ENCODE results near the gene IRX4.

IRX4 gene

DNA sequence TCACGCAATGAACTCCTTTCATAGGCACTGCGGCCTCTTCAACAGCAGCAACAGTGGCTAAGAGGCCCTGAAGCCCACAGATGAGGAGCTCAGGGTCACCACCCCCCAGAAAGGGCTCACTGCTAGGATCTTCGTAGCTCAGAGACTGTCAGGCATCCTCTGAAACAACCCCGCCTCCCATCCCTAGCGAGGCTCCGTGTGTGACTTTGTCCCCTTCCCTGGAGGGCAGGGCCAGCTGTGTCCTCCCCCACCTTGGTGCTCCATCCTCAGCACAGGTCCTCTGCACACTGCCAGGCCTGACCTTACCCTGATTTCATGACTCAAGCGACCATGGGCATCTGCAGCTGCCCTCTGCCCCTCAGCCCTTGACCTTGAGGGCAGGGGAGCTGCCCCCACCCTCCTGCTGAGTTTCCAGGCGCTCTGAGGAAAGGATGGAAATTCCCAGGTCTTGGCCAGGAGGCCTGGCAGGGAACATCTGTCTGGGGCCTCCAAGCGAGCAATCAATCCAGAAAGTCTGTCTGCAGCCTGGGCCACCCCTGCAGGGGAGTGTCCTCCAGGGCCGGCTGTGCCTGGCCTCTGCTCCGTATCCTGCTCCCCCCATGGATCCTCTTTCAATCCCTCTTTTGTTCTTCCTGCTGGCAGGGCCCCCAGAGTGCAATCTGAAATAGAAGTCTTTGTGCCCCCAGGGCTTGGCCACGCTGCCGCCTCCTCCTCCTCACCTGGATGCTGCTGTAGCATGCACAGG, 6.8 kb upstream of the IRX4 start:
- no peak for DNase-seq

DNA sequence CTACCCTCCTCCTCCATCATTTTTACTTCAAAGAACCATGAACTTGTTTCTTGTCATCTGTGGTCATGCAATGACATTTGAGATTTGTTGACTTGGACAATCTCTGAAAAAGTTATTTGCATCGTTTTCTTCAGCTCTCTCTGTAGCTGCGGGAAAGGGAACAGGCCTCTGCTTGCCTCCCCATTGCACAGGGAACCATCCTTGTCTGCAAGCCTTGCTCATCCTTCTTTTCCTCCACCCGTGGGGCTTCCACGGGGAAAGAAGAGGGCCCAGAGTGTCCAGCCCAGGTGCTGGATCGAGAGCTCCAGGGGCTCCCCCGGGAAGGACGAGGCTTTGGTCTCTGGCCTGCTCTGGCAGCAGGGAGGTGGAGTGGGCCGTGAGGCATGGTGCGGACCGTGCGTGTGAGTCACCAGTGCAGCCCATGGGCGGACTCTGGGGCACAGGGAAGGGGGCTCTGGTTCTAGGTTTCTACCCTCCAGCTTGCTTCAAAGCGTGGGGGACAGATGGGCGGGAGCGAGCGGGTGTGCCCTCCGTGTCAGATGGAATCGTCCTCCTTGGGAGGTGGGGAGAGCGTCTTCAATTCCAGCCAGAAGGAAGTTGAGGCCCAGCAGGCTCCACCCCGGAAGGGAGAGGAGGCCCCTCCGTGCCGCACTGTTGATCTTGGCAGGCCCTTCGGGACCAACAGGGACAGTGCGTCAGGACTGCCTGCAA, 6.0 kb upstream of the IRX4 start:
- no peak for DNase-seq

DNA sequence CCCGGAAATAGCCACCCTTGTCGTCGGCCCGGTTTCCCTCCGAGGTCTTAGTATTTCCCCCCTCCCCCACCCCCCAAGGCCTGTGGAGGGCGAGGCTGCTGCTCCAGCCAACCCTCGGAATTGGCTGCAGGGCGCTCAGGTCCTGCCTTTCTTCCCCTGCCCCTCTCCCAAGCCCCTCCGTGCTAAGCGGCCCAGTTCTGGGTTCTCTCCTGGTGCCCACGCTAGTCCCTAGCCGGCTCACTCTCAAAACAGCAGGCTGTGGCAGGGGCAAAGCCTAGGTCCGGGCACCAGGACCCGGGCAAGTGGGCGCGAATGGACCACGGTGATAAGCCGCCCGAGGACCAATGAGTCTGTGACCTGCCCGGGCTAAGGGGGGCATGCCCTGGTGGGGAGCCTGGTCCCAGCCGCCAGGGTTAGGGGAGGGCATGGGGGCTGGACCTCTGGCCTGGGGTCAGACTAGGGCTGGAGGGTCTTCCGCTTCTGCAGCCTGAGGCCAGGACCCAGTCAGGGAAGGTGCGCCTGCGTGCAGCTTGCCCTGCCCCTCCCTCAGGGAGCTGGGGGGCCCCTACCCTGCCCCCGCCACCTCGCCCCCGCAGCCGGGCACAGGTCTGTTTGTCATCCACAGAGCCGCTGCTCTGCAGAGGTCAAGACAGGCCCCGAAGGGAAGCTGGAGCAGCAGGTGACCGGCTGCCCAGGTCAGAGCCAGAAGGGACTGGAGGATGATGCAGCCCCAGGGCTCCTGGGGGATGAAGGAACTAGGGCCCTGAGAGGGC, 5.0 kb upstream of the IRX4 start:
- no peak for DNase-seq

DNA sequence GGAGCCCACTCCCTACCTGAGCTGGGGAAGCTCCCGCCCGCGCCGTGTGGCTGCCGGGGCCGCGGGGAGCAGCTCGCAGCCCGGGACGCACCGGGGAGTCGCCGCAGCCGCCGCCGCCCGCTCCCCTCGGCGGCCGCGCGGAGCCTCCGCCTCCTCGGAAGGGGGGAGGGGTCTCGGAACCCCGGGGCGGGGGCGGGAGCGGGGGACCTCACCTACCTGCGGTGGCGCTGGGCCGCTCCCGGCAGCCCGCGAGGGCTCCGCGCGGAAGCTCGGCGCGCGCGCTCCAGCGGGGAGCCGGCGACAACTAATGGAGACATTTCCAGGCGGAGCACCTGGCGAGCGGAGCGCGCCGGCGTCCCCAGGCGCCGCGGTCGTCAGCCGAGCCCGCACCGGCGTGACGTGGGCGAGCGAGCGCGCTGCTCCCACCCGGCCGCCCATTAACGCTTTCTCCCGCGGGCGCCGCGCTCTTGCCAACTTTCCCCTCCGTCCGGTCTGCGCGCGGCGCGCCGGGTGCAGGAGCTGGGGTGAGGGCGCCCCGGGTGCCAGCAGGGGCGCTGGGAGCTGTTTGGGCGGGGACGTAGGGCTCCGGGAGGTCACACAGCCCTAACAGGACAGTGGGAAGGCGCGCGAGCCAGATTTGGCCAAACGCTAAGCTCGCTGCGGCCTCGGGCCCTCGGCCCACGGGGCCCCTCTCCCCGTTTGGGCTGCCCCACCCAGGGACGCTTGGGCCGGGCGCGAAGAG, 4.3 kb upstream of the IRX4 start:
- no peak for DNase-seq

DNA sequence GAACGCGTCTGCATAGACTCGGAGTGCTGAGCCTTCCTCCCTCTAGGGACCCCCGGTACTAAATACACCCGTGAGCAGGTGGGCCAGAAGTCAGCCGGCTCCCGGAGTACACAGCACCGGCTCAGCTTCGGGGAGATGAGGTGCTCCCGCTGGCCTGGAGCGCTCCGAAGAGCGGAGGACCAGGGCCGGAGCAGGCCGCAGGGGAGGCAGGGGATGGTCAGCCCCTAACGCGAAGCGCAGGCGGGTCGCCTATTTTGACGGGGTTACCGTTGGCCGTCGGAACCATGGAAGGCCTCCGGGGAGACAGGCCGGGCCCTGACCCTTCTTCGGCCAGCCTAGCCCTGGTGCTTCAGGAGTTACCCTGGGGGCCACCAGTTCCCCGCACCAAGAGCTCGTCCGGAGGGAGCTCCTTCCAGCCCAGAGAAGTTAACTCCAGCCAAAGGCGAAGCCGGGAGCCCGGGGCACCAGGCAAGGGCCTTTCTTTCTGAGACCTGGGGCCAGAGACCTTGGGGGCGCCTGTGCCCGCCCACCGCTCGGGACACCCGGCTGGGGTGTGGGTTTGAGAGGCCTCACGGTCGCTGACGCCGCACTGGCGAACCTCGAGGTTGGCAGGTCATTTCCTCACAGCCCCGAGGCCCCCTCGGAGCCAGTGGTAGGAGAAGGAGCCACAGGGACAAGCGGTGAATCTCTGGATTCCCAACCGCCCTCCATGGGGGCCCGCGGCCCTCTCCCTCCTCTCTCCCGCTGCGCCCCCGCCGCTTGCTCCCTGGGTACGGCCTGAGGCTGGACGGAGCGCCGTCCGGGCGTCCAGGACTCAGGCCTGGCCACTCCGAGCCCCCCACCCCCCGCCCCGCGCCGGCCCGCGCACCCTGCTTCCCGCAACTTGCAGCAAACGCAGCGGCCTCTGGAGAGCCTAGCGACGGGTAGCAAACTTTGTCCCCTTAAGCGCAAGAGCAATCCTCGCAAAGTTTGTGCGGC, 3.4 kb upstream of the IRX4 start:
- no peak for DNase-seq

DNA sequence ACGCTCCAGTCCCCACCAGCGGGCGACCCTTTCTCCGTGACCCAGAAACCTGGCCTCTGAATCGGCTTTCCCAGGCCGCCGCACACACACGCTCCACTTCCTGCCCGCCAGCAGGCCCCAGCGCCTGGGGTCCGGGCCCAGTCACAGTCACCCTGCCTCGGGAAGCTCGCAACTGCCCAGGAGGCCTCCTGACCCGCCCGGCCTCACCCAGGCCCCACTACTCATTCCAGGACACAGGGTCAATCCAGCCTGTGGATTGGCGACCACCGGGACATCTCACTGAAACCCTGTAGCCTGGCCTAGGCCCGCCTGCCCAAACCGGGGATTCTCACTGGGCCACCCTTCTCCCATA, 2.7 kb upstream of the IRX4 start:
- DNase-seq: no peak

DNA sequence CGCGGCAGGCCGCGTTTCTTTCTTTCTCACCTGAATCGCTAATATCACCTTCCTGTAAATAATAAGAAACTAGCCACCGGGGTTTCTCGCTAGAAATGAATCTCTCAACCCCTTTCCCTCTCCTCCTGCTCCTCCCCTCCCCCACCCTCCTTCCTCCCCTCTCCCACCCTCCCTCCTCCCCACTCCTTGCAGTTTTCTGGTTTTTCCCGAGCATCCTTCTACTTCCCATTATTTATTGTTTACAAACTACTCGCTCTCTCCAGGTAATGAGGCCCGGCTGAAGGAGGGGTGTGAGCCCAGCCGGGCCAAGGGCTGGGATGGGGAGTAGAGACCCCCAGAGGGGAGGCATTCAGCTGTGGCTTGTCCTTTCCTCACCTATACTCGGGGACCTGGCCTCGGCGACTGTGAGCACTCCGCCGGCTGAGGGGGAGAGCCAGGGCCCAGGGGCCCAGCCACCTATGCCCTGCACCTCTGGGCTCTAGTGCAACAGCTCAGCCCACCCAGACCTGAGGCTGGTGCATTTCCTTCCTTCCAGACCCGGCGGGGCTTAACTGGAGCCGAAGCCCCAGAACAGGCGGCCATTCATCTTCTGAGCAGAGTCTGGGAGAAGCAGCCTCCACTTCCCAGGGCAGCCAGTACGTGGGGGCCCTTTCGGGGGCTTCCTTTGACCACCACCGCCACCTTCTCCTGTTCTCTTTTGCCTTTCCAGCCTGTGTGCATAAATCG, 2.1 kb upstream of the IRX4 start:
- DNase-seq: no peak

DNA sequence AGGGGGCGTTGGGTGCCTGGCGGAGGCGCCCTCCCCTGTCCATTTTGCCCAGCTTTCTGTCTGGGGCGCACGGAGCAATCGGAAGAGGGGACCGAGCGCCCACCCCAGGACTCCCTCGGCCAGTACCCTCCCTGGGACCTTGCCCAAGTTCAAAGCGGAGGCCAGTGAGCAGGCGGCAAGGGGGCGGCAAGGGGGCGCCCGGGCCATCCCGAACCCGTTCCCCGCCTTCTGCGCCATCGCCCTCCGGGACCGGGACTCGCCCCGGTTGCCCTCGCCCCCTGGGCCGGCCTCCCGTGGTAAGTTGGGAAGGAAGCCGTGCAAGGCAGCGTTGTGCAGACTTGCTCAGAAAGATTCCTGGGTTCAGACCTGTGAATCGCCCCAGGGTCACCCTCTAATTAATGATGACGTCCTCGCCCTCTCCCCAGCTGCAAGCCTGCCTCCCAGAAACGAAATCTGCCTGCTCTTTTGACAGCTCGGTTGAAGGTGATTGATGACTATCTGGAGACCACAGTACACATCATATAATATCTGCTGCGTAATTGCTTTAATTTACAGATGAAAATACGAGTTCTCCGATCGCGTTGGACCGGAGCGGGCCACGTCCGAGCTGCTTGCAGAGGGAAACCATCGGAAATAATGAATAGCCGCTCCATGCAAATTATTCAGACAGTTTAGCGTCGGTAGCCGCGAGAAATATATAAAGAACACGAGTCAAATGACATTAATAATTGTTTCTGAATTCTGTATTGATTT, 1.4 kb upstream of the IRX4 start:
- DNase-seq: no peak

DNA sequence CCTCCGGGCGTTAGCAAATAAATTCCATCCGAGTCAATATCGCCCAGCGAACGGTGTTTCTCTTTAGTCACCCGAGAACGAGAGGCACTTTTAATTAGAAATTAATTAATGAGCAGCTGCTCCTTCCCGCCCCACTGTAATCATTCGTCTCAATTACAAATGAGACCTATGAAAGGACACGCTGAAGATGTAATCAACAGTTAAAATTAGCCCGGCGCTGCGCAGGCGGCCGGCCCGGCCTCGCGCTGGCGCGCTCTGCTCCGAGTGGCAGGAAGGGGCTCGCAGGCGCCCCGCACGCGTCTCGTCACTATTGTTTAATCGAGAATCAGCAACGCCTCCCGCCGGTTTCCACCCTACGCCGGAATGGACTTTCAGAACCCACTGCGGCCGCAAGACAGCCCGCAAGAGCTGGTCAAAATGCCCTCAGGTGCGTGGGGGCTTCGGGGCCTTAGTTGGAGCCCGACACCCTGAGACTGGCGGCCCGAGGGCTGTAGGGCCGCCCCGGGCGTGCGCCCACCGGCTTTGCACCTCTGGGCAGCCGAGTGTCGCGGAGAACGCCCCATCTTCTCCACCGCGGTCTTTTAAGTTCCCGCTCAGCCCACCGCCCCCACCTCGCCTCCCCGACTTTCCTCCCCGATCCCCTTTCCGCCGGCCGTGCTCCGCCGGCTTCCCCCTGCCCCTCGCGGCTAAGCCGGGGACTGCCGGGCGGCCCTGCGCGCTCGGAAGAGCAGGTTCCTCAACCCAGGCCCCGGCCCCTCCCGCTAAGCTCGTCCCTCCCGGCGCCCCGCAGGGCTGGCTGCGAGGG, 597 bp upstream of the IRX4 start:
- no peak for DNase-seq

DNA sequence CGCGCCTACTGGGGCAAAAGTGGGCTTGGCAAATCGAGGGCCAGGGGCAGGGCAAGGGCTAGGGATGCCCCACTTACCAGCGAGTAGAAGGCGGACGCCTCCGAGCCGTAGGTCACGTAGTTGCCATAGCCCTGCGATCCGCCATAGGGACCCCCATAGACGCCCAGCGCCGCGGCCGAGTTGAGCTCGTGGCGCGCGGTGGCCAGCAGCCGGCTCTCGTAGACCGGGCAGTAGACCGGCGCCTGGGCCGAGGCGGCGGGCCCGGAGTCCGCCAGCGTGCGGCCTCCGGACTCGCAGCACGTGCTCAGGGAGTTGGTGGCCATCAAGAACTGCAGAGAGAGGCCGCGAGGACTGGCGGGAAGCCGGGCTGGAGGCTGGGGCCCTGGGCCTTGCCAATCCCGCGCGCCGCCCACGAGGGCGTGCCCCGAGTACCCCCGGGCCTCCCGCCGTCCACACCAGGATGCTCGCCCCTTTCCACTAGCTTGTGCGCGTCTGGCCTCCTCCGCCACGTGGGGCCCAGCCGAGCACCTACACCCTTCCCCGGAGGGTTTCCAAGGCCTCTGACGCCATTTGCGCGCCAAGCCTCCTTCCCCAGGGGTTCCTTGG, 891 bp downstream of the IRX4 start:
- no peak for DNase-seq

DNA sequence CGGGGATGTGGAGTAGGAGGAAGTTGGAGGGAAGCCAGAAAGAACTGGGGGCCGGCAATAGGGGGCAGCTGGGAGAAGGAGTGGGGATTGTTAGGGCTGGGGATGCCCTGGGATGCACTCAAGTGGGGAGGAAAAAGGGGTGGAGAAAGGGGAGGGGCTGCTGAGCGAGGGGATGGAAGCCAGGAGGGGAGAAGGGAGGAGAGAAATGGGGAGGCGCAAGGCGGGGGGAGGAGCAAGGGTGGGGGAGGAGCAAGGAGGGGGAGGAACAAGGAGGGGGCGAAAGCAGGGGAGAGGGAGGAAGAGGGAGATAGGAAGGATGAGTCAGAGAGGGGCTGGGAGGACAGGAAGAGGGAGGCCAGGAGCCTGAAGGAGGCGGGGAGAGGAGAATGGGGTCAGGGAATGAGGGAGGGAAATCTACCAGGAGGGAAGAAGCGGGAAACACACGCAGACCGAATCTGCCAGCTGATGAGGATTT, 1.6 kb downstream of the IRX4 start:
- DNase-seq: no peak

DNA sequence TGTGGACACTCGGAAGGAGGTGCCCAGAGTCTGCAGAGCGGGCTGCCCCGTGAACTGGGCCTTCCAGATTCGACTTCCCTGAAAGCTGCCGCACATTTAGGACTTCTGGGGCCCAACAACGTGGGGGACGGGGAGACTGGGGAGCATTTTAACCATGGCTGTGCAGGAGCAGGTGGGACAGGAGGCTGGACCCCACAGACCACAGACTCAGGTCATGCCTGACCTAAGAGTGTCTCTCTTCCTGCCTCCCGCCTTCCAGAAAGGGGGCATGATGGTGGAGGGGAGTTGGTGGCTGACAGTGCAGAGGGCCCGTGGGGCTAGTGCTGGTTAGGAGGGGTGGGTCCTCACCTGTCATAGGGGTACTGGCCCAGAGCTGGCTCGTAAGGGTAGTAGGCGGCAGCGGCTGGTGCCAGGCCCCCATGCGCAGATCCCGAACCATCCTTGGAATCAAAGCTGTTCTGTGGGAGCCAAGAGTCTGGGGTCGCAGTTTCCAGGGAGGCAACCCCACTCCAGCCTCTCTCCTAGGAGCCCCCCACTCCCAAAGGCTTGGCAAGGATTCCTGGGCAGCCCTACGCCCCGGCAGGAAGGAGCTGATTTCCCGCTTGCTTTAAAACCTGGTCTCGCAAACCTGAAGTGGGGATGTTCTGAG, 2.2 kb downstream of the IRX4 start:
- no peak for DNase-seq

DNA sequence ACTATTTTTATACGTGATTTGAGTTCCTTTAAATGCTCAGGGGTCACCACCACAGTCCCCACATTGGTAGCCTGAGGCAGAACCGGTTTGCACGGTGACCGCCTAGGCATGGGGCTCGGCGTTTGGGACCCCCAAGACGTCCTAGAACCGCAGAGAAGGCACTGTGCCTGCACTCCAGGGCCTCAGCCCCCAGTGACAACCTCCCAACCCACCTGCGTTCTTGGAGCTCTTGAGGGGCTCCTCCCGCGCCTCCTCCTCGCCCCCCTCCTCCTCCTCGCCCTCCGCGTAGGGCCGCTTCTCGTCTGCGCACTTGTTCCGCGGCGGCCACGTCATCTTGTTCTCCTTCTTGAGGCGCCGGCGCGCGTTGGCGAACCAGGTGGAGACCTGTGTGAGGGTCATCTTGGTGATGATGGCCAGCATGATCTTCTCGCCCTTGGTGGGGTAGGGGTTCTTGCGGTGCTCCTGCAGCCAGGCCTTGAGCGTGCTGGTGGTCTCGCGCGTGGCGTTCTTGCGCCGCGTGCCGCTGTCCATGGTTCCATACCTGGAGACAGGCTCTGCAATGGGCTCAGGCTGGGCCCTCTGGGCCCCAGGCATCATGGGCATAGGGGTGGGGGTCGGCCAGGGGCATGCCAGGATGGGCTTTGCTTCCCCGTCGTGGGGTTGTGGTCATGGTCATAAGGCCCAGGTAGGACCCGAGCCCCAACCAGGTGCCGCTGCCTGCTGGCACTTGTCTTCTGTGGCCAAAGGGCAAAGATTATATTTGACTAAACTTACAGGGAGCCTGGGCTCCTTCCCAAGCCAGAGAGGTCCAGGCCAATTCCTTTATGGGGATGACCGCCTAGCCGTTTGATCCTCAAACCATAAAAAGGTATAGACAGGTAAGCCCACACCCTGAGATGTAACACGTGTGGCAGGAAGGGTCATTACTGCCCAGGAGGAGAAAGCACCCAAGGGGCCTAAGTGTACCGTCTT, 3.1 kb downstream of the IRX4 start:
- DNase-seq: no peak

DNA sequence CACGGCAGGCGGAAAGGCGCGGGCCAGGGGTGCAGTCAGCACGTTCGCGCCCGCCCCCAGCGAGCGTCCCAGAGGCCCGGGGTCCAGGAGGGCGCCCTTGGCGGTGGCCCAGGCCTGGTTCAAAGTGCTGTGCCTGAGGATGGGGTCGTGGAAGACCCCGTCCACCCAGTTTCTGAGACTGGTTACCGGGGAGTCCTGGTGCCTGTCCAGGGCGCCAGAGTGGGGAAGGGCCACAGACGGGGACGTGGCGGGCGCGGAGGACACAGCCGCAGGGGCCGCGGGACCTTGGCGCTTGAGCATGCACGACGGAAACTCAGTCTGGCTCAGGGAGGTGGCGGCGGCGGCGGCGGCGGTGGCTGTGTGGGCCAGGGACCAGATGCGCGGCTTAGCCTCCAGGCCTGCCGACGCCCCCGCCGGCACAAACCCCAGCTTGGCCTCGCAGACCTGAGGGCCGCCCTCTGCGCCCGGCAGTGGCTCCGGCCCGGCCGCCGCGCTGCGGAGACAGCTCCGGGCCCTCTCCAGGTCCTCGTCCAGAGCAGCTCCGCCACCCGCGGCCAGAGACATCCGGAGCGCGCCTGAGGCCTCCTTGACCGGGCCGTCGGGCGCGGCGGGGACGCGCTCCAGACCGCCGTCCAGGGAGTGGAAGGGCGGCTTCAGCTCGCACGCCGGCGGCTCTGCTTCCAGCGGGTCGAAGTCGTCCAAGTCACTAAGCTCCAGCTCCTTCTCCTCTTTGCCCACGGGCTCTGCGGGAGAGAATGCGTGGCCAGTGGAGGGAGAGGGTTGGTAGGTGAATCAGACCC, 4.5 kb downstream of the IRX4 start:
- no peak for DNase-seq

DNA sequence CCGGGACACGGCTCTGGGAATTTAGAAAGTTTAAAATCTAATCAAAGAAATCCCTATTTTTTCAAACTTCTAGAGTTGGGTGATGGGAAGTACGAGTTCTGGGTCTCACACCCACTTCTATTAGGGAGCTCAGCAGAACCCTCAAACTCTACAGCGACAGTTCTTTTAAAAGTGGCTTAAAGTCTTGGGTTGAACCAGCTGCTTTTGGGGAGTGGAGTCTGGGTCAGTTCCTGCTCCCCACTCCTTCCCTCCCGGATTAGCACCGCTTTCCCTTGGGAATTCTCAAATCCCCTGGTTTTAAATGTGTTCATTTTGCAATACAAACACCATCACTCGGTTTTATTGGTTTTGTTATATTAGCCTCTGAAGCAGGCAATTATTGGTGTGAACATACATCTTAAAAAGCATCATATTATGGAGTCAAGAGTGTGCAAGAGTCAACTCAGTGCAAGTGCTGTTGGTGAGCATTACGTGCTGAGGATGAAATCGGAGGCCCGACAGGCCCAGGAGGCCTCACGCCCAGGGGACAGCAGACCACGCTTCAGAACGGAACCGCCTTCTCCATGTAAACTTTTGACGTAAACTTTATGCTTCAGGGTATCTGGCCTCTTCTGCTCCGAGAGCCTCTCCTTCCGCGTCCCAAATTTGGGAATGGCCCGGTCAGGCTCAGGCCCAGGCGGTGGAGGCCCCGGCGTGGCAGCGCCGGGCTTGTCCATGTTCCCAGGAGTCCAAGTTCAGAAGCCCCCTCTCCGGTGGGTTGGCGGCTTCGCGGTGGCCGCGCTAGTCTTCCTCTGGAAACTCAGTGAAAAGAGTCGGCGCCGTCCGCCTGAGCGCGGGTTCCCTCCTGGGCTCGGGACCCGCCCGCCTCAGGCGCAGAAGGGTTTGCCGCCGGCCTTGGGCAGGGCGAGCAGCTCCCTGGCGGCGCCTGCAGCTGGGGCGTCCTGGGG, 5.3 kb downstream of the IRX4 start:
- no peak for DNase-seq

All from NCI-H1092 treated with DMSO at 0.1 percent for 48 hours (cell line).